Gastrocnemius medialis (tissue), 4 donors: Measurements from ENCODE around the gene CEP97. TPM values are rescaled to one million over a fixed set of nuclear protein-coding genes. Genes with fewer than 3 reads are reported as not detected.
"Not testable (repeated sequence)": the region's sequence is repeated elsewhere in the genome, so short reads cannot be mapped to it uniquely, and the experiment has no call there.

Source experiments
- ATAC-seq, 2 donors: fragments of 150-250 bp; one replicate each; pipeline ENCODE4 v1.9.1; 2016
- DNase-seq, 2 donors: peaks; one replicate each; pipeline ENCODE4 v3.0.0-alpha.2; 2019
- H3K27ac ChIP-seq, 4 donors: fragments of 200-600 bp; sonication (generic); 1 replicate in 1 of 4; 2 replicates in 3 of 4; pipeline ENCODE4 v1.5.1; 2016 to 2018; ENCODE audit warnings: mild to moderate bottlenecking in 2 of 4, moderate library complexity in 1 of 4
- H3K27me3 ChIP-seq, 3 donors: fragments of 200-600 bp; sonication (generic) in 2 of 3; 1 replicate in 1 of 3; 2 replicates in 2 of 3; pipeline versions ENCODE4 v1.5.1 to v1.6.0; 2016 to 2019; ENCODE audit warnings: mild to moderate bottlenecking in 1 of 3, moderate library complexity in 1 of 3
- H3K36me3 ChIP-seq, 2 donors: fragments of 200-600 bp; sonication (generic) in 1 of 2; one replicate each; pipeline ENCODE4 v1.5.1; 2017 to 2018
- H3K4me1 ChIP-seq, 2 donors: fragments of 200-600 bp; sonication (generic) in 1 of 2; one replicate each; pipeline ENCODE4 v1.5.1; 2016 to 2017; ENCODE audit warnings: mild to moderate bottlenecking in 2 of 2
- H3K4me3 ChIP-seq, 4 donors: fragments of 200-600 bp; sonication (generic) in 3 of 4; 1 replicate in 1 of 4; 2 replicates in 3 of 4; pipeline ENCODE4 v1.5.1; 2016 to 2019; ENCODE audit warnings: mild to moderate bottlenecking in 2 of 4
- H3K9me3 ChIP-seq, 3 donors: fragments of 200-600 bp; sonication (generic) in 2 of 3; 1 replicate in 1 of 3; 2 replicates in 2 of 3; pipeline ENCODE4 v1.5.1; 2016 to 2019
- POLR2A ChIP-seq, 2 donors: fragments of 450-650 bp; IDR thresholded peaks; one replicate each; pipeline ENCODE4 v1.6.1; 2017; ENCODE audit warnings: antibody characterized with exemption in 2 of 2, mild to moderate bottlenecking in 2 of 2, moderate library complexity in 2 of 2
- in situ Hi-C, 4 donors: fragments of 200-750 bp; cut with MboI; loops; one replicate each; pipeline versions ENCODE4 v1.15.0 to v1.8.0; 2017; ENCODE audit warnings: low sequenced_read_pairs in 4 of 4
- intact Hi-C: fragments of 100-400 bp; cut with DNase I; formaldehyde crosslinking; loops from one replicate; pipeline ENCODE4 v1.15.1; 2023; ENCODE audit warnings: low total_unique reads
- total RNA-seq, 4 donors: library from RNA; depleted of rRNA; stranded (reverse); fragments of >200 nt; gene quantifications; one replicate each; pipeline versions ENCODE4 v1.1.0 to v1.2.3, GENCODE V29; 2016
- TF ChIP-seq, protein P1 (sequence below), 5 experiments: fragments of 450-650 bp in 3 of 5; fragments of 200-600 bp in 2 of 5; sonication (generic) in 2 of 5; IDR thresholded peaks in 4 of 5; conservative IDR thresholded peaks in 1 of 5; 1 replicate in 4 of 5; 2 replicates in 1 of 5; pipeline ENCODE4 v1.5.1; 2016 to 2019; ENCODE audit warnings: antibody characterized with exemption in 5 of 5, mild to moderate bottlenecking in 3 of 5, moderate library complexity in 3 of 5

Gene CEP97
- total RNA-seq, 4 donors from 2014 or later: 8.3 to 20.0 (median 13.2) TPM

DNA sequence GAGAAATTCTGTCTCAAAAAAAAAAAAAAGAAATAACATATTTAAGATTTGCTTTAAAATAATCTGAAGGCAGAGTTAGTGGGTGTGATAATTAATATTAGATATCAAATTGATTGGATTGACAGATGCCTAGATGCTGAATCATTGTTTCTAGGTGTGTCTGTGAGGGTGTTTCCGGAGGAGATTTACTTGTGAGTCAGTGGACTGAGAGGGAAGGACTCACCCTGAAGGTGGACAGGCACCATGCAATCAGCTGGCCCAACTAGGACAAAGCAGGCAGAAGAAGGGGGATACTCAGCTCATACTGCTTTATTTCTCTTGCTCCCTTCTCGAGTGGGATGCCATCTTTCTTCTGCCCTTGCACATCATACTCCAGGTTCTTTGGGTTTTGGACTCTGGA lies 21.2 kb upstream of the CEP97 start:
- no peak overlapping the region for H3K4me3 ChIP-seq
- intact Hi-C loops (no loop called here), in situ Hi-C loops (no loop called here)
- DNase-seq: no peak
- no peak overlapping the region for H3K27ac ChIP-seq
- ATAC-seq: no peak
- no peaks in the 10 kb centered on the region for H3K36me3 ChIP-seq
- H3K4me1 ChIP-seq: no peaks in the 10 kb centered on the region
- no peaks in the 10 kb centered on the region for H3K27me3 ChIP-seq
- TF ChIP-seq POLR2A (IDR thresholded peaks at IDR 0.05): no peak
- TF ChIP-seq, protein P1, sequence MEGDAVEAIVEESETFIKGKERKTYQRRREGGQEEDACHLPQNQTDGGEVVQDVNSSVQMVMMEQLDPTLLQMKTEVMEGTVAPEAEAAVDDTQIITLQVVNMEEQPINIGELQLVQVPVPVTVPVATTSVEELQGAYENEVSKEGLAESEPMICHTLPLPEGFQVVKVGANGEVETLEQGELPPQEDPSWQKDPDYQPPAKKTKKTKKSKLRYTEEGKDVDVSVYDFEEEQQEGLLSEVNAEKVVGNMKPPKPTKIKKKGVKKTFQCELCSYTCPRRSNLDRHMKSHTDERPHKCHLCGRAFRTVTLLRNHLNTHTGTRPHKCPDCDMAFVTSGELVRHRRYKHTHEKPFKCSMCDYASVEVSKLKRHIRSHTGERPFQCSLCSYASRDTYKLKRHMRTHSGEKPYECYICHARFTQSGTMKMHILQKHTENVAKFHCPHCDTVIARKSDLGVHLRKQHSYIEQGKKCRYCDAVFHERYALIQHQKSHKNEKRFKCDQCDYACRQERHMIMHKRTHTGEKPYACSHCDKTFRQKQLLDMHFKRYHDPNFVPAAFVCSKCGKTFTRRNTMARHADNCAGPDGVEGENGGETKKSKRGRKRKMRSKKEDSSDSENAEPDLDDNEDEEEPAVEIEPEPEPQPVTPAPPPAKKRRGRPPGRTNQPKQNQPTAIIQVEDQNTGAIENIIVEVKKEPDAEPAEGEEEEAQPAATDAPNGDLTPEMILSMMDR (IDR thresholded peaks at IDR 0.05 in 4 of 5, conservative IDR thresholded peaks at IDR 0.05 in 1 of 5): no peak
- H3K9me3 ChIP-seq: no peaks in the 10 kb centered on the region

DNA sequence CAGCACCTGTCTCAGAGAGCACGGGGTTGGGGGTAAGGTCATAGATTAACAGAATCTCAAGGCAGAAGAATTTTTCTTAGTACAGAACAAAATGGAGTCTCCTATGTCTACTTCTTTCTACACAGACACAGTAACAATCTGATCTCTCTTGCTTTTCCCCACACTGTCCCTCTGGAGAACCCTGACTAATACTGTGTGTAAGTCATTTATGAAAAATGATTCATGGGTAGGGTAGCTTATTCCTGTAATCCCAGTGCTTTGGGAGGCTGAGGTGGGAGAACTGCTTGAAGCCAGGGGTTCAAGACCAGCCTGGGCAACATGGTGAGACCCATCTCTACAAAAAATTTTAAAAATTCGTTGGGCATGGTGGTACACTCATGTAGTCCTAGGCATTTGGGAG lies 19.8 kb upstream of the CEP97 start:
- intact Hi-C loops, H3K27me3 ChIP-seq, H3K4me1 ChIP-seq, H3K27ac ChIP-seq, in situ Hi-C loops, H3K4me3 ChIP-seq, H3K36me3 ChIP-seq, DNase-seq, H3K9me3 ChIP-seq, ATAC-seq: not testable (repeated sequence)

DNA sequence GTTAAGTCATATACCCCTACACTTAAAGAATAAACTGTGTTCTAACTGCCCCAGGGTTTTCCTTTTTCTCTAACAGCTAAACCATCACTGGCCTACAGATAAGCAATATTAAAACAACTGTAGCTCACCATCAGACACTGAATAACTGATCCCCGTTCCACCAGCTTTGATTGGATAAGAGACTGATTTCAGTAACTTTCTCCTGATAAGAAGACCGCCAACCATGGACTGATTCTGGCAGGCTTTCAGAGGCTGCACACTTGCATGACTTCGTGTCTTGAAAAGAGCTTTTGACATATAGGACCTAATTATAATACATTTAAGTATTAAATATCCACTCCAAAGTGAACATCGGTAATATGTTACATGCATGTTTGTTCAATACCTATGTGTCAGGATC lies 15.3 kb upstream of the CEP97 start:
- TF ChIP-seq, protein P1 (IDR thresholded peaks at IDR 0.05 in 4 of 5, conservative IDR thresholded peaks at IDR 0.05 in 1 of 5): no peak
- no peak for TF ChIP-seq POLR2A (IDR thresholded peaks at IDR 0.05)
- no peaks in the 10 kb centered on the region for H3K27me3 ChIP-seq
- no peak overlapping the region for H3K4me3 ChIP-seq
- in situ Hi-C loops: no loop called here
- no peak overlapping the region for H3K27ac ChIP-seq
- intact Hi-C loops: no loop called here
- DNase-seq: no peak
- H3K4me1 ChIP-seq: no peaks in the 10 kb centered on the region
- H3K9me3 ChIP-seq: no peaks in the 10 kb centered on the region
- H3K36me3 ChIP-seq: no peaks in the 10 kb centered on the region
- no peak for ATAC-seq

DNA sequence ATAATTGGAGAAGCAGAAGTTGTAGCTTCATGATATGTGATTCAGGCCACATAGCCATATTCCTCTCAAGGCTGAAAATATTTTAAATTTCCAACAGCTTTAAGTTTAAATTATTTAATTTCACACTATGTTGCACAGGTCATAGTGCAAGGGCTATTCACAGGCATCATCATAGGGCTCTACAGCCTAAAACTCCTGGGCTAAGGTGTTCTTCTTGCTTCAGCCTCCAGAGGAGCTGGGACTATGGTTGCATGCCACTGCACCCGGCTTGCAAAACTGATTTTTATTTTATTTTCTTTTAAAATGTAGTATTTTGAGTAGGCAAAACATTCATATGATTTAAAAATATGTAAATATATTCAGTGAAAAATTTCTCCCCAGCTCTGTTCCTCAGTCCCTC lies 6.0 kb upstream of the CEP97 start:
- in situ Hi-C loops: no loop called here
- no peak overlapping the region for H3K27ac ChIP-seq
- no peaks in the 10 kb centered on the region for H3K9me3 ChIP-seq

DNA sequence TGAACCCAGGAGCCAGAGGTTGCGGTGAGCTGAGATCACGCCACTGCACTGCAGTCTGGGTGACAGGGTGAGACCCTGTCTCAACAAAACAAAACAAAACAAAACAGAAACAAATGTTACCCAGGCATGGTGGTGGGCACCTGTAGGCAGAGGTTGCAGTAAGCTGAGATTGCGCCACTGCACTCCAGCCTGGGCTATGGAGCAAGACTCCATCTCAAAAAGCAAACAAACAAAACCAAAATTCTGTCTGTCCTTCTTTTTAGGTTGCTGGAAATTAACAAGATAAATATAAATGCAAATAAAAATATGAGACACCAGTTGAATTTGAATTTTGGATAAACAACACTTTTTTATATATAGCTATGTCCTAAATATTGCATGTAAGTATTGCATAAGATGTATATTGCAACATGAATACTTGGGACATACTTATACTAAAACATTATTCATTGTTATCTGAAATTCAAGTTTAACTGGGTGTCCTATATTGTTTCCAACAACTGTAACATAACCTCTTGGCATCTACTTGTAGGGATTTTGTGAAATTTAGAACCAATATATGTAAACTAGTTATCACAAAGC lies 4.7 kb upstream of the CEP97 start:
- H3K36me3 ChIP-seq: no peaks in the 10 kb centered on the region
- H3K4me3 ChIP-seq: no peak overlapping the region
- intact Hi-C loops (no loop called here), in situ Hi-C loops (no loop called here)
- DNase-seq (no peak), ATAC-seq (no peak)
- H3K27ac ChIP-seq: no peak overlapping the region
- H3K9me3 ChIP-seq: no peaks in the 10 kb centered on the region
- H3K4me1 ChIP-seq: peaks cover 10 to 24% of the 10 kb centered on the region in 2 donors
- H3K27me3 ChIP-seq: no peaks in the 10 kb centered on the region
- no peak for TF ChIP-seq POLR2A (IDR thresholded peaks at IDR 0.05)
- TF ChIP-seq, protein P1 (IDR thresholded peaks at IDR 0.05 in 4 of 5, conservative IDR thresholded peaks at IDR 0.05 in 1 of 5): no peak

More for the DNA sequence above, 6.0 kb upstream of the CEP97 start:
- Histone ChIP-seq H3K36me3 (no peaks in the 10 kb centered on the region), H3K4me3 (no peak overlapping the region), H3K27me3 (no peaks in the 10 kb centered on the region), H3K4me1 (peaks cover 4 to 17% of the 10 kb centered on the region in 2 donors)
- ATAC-seq (no peak), DNase-seq (no peak)
- TF ChIP-seq, protein P1 (IDR thresholded peaks at IDR 0.05 in 4 of 5, conservative IDR thresholded peaks at IDR 0.05 in 1 of 5): no peak
- TF ChIP-seq POLR2A (IDR thresholded peaks at IDR 0.05): no peak
- intact Hi-C loops: no loop called here
